ENCODE data around the gene SHC3.

The SHC3 gene

GRCh38 chr9:89154218-89154617, 24.4 kb downstream of the SHC3 start:
- no peak for TF ChIP-seq CTCF (IDR thresholded peaks at IDR 0.05; ENCODE audit: low read depth, low read length)
- no peak for TF ChIP-seq POLR2A (IDR thresholded peaks at IDR 0.05; ENCODE audit: extremely low read depth, insufficient read length)
- TF ChIP-seq MYC (IDR thresholded peaks at IDR 0.05; ENCODE audit: low read depth, low read length): no peak
- no peak for TF ChIP-seq MAX (IDR thresholded peaks at IDR 0.05; ENCODE audit: low read depth, low read length)
- no peak overlapping the region for H3K4me3 ChIP-seq (ENCODE audit: low read depth, low read length)
- DNase-seq (ENCODE audit: low read depth): no peak

- TF ChIP-seq MAX (IDR thresholded peaks at IDR 0.05; ENCODE audit: low read depth, low read length) (no peak), POLR2A (IDR thresholded peaks at IDR 0.05; ENCODE audit: extremely low read depth, insufficient read length) (no peak), CTCF (IDR thresholded peaks at IDR 0.05; ENCODE audit: low read depth, low read length) (no peak)
- peak; percentile 25 for DNase-seq (ENCODE audit: low read depth)
- H3K4me3 ChIP-seq (ENCODE audit: low read depth, low read length): no peak overlapping the region
Observed at GRCh38 chr9:89153232-89154017, 25.2 kb downstream of the SHC3 start.

DNA sequence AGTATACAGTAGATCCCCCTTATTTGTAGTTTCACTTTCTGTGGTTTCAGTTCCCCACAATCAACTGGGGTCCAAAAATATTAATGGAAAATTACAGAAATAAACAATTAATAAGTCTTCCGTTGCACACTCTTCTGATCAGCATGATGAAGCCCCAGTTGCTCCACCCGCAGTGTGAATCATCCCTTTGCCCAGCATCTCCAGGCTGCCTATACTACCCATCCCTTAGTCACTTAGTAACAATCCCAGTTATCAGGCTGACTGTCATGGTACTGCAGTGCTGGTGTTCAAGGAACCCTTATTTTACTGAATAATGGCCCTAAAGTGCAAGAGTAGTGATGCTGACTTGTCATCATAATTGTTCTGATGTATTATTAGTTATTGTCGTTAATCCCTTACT, 28.9 kb downstream of the SHC3 start:
- no peak overlapping the region for H3K4me3 ChIP-seq (ENCODE audit: low read depth, low read length)
- DNase-seq (ENCODE audit: low read depth): no peak
- TF ChIP-seq CTCF (IDR thresholded peaks at IDR 0.05; ENCODE audit: low read depth, low read length): no peak
- no peak for TF ChIP-seq MYC (IDR thresholded peaks at IDR 0.05; ENCODE audit: low read depth, low read length)
- no peak for TF ChIP-seq POLR2A (IDR thresholded peaks at IDR 0.05; ENCODE audit: extremely low read depth, insufficient read length)
- TF ChIP-seq MAX (IDR thresholded peaks at IDR 0.05; ENCODE audit: low read depth, low read length): no peak

GRCh38 chr9:89145097-89145496, 33.5 kb downstream of the SHC3 start:
- H3K4me3 ChIP-seq (ENCODE audit: low read depth, low read length): no peak overlapping the region
- DNase-seq (ENCODE audit: low read depth): no peak
- TF ChIP-seq POLR2A (IDR thresholded peaks at IDR 0.05; ENCODE audit: extremely low read depth, insufficient read length): no peak

- DNase-seq (ENCODE audit: low read depth): no peak
- H3K4me3 ChIP-seq (ENCODE audit: low read depth, low read length): no peak overlapping the region
- TF ChIP-seq CTCF (IDR thresholded peaks at IDR 0.05; ENCODE audit: low read depth, low read length) (no peak), POLR2A (IDR thresholded peaks at IDR 0.05; ENCODE audit: extremely low read depth, insufficient read length) (no peak), MAX (IDR thresholded peaks at IDR 0.05; ENCODE audit: low read depth, low read length) (no peak), MYC (IDR thresholded peaks at IDR 0.05; ENCODE audit: low read depth, low read length) (no peak)
Observed at GRCh38 chr9:89144238-89144637, 34.4 kb downstream of the SHC3 start.

GRCh38 chr9:89143266-89143665, 35.4 kb downstream of the SHC3 start:
- TF ChIP-seq CTCF (IDR thresholded peaks at IDR 0.05; ENCODE audit: low read depth, low read length) (no peak), MYC (IDR thresholded peaks at IDR 0.05; ENCODE audit: low read depth, low read length) (no peak), MAX (IDR thresholded peaks at IDR 0.05; ENCODE audit: low read depth, low read length) (no peak), POLR2A (IDR thresholded peaks at IDR 0.05; ENCODE audit: extremely low read depth, insufficient read length) (no peak)
- DNase-seq (ENCODE audit: low read depth): no peak
- H3K4me3 ChIP-seq (ENCODE audit: low read depth, low read length): no peak overlapping the region

Measured in NB4 (cell line).